ENCODE data around the gene RARRES1. TPM values are rescaled to one million over a fixed set of nuclear protein-coding genes. Genes with fewer than 3 reads are reported as not detected.

The RARRES1 gene
- total RNA-seq, 1 experiment from 2014 or later, result 0.20 TPM

GRCh38 chr3:158663246-158663645 lies 69.0 kb downstream of the RARRES1 start (continued):
- TF ChIP-seq REST (IDR thresholded peaks at IDR 0.05; ENCODE audit: low read depth), result no peak

GRCh38 chr3:158660711-158661110 lies 71.5 kb downstream of the RARRES1 start:
- Histone ChIP-seq H4K20me1 (ENCODE audit: insufficient read depth) (no peaks in the 10 kb centered on the region), H3K27ac (ENCODE audit: low read depth, low read length) (no peak overlapping the region), H3K36me3 (ENCODE audit: control insufficient read depth in 1 of 2, insufficient read depth in 2 of 2, low read length in 2 of 2) (peaks cover 26 to 37% of the 10 kb centered on the region in 2 experiments; a peak in 3 of 4 replicates), H3K27me3 (ENCODE audit: insufficient read depth, low read length) (no peaks in the 10 kb centered on the region), H3K9me2 (ENCODE audit: insufficient read depth) (no peaks in the 10 kb centered on the region), H3K4me2 (ENCODE audit: low read length) (no peak overlapping the region), H2AFZ (ENCODE audit: low read depth, low read length, poor library complexity, severe bottlenecking) (no peak overlapping the region), H3K79me2 (ENCODE audit: insufficient read depth, low read length) (peaks cover 16% of the 10 kb centered on the region), H3K9me3 (ENCODE audit: control insufficient read depth in 1 of 2, insufficient read depth in 1 of 2, low read depth in 1 of 2, low read length in 2 of 2) (no peaks in the 10 kb centered on the region), H3K9ac (ENCODE audit: low read length) (no peak overlapping the region), H3K4me1 (ENCODE audit: control insufficient read depth in 1 of 2, insufficient read depth in 2 of 2, low read length in 2 of 2) (no peaks in the 10 kb centered on the region), H3K4me3 (replicated peaks in 1 of 2; ENCODE audit: low read depth in 1 of 2, low read length in 2 of 2) (no peak overlapping the region)
- RAD21 ChIA-PET (ENCODE audit: low non-redundant PET in 1 of 2, low total read pairs in 2 of 2, uncharacterized antibody in 2 of 2, unreplicated experiment in 2 of 2), result no interaction called here
- POLR2A ChIA-PET, result no interaction called here
- DNase-seq (ENCODE audit: low read depth, low spot score) (no peak), ATAC-seq (no peak)
- BruUV-seq (replicated peaks), result no TSS peak
- intact Hi-C loops (cut with micrococcal nuclease), result no loop called here
- CTCF ChIA-PET, result interaction anchor here (0.9 to 2.5 kb wide), 4 partner anchors 16 to 131 kb away, joined by 4 to 38 read pairs (median 16); partner anchors contain the start of gene GFM1
- TF ChIP-seq ZFX (IDR thresholded peaks at IDR 0.05) (no peak), SRF (IDR thresholded peaks at IDR 0.05; ENCODE audit: low read depth) (no peak), YY1 (IDR thresholded peaks at IDR 0.05; ENCODE audit: extremely low read depth, insufficient replicate concordance, low read depth, low read length) (no peak), EZH2phosphoT487 (IDR thresholded peaks at IDR 0.05; ENCODE audit: borderline replicate concordance) (no peak), SP1 (IDR thresholded peaks at IDR 0.05; ENCODE audit: low read depth) (no peak), TCF7L2 (IDR thresholded peaks at IDR 0.05; ENCODE audit: borderline replicate concordance, extremely low read depth, insufficient read depth, insufficient read length) (no peak), JUND (IDR thresholded peaks at IDR 0.05) (no peak), CEBPB (IDR thresholded peaks at IDR 0.05; ENCODE audit: low read depth) (no peak), ELF1 (IDR thresholded peaks at IDR 0.05; ENCODE audit: borderline replicate concordance, low read depth) (no peak), ZBTB33 (IDR thresholded peaks at IDR 0.05; ENCODE audit: extremely low read depth, insufficient replicate concordance, low read length) (no peak), REST (IDR thresholded peaks at IDR 0.05; ENCODE audit: low read depth) (no peak), EZH2 (IDR thresholded peaks at IDR 0.05) (no peak)
- TF ChIP-seq, protein P1, sequence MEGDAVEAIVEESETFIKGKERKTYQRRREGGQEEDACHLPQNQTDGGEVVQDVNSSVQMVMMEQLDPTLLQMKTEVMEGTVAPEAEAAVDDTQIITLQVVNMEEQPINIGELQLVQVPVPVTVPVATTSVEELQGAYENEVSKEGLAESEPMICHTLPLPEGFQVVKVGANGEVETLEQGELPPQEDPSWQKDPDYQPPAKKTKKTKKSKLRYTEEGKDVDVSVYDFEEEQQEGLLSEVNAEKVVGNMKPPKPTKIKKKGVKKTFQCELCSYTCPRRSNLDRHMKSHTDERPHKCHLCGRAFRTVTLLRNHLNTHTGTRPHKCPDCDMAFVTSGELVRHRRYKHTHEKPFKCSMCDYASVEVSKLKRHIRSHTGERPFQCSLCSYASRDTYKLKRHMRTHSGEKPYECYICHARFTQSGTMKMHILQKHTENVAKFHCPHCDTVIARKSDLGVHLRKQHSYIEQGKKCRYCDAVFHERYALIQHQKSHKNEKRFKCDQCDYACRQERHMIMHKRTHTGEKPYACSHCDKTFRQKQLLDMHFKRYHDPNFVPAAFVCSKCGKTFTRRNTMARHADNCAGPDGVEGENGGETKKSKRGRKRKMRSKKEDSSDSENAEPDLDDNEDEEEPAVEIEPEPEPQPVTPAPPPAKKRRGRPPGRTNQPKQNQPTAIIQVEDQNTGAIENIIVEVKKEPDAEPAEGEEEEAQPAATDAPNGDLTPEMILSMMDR (IDR thresholded peaks at IDR 0.05 in 2 of 3, conservative IDR thresholded peaks at IDR 0.05 in 1 of 3; ENCODE audit: borderline replicate concordance in 1 of 3, insufficient read depth in 1 of 3, low read depth in 2 of 3, low read length in 2 of 3), result no peak

All from HCT116 (cell line).